WI38 (cell line): ENCODE data around the gene SIRT7.

Source experiments
- H3K4me3 ChIP-seq: 2 replicates; pipeline ENCODE4 v1.5.1; 2011; ENCODE audit warnings: low read depth, mild to moderate bottlenecking, control low read depth, low read length
- CTCF ChIP-seq: IDR thresholded peaks from 2 replicates; pipeline ENCODE4 v1.5.1; 2012; ENCODE audit warnings: low read depth, mild to moderate bottlenecking, control low read depth, low read length

The SIRT7 gene

GRCh38 chr17:81934098-81934757 is 16.3 kb upstream of the SIRT7 start:
- no peak for TF ChIP-seq CTCF
- no peak overlapping the region for H3K4me3 ChIP-seq

GRCh38 chr17:81933178-81933699 is 15.3 kb upstream of the SIRT7 start:
- H3K4me3 ChIP-seq: no peak overlapping the region
- no peak for TF ChIP-seq CTCF

- no peak for TF ChIP-seq CTCF
- H3K4me3 ChIP-seq: no peak overlapping the region
Measured at GRCh38 chr17:81932333-81932983, 14.5 kb upstream of the SIRT7 start.

GRCh38 chr17:81931557-81932332 is 13.8 kb upstream of the SIRT7 start:
- no peak overlapping the region for H3K4me3 ChIP-seq
- TF ChIP-seq CTCF: no peak

- no peak for TF ChIP-seq CTCF
Measured at GRCh38 chr17:81931189-81931556, 13.2 kb upstream of the SIRT7 start.

GRCh38 chr17:81930142-81931125 is 12.5 kb upstream of the SIRT7 start:
- H3K4me3 ChIP-seq: no peak overlapping the region
- TF ChIP-seq CTCF: no peak

More at GRCh38 chr17:81931189-81931556, 13.2 kb upstream of the SIRT7 start:
- H3K4me3 ChIP-seq: no peak overlapping the region
